Measurements from ENCODE around the gene KRT71. TPM values are rescaled to one million over a fixed set of nuclear protein-coding genes. Genes with fewer than 3 reads are reported as not detected.

KRT71 gene
- total RNA-seq, 1 experiment from 2014 or later, result not detected

- Mint-ChIP-seq H3K27me3 (ENCODE audit: low read depth) (peaks cover 2% of the 10 kb centered on the region; the same call in 1 of the 2 replicates), H3K4me1 (no peaks in the 10 kb centered on the region), H3K4me3 (no peak overlapping the region), H3K27ac (no peak overlapping the region), H3K9me3 (no peaks in the 10 kb centered on the region), H3K36me3 (no peaks in the 10 kb centered on the region)
- TF ChIP-seq, protein P1, sequence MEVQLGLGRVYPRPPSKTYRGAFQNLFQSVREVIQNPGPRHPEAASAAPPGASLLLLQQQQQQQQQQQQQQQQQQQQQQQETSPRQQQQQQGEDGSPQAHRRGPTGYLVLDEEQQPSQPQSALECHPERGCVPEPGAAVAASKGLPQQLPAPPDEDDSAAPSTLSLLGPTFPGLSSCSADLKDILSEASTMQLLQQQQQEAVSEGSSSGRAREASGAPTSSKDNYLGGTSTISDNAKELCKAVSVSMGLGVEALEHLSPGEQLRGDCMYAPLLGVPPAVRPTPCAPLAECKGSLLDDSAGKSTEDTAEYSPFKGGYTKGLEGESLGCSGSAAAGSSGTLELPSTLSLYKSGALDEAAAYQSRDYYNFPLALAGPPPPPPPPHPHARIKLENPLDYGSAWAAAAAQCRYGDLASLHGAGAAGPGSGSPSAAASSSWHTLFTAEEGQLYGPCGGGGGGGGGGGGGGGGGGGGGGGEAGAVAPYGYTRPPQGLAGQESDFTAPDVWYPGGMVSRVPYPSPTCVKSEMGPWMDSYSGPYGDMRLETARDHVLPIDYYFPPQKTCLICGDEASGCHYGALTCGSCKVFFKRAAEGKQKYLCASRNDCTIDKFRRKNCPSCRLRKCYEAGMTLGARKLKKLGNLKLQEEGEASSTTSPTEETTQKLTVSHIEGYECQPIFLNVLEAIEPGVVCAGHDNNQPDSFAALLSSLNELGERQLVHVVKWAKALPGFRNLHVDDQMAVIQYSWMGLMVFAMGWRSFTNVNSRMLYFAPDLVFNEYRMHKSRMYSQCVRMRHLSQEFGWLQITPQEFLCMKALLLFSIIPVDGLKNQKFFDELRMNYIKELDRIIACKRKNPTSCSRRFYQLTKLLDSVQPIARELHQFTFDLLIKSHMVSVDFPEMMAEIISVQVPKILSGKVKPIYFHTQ (CRISPR knock-in tag; IDR thresholded peaks at IDR 0.05), result no peak
- TF ChIP-seq NFATC4 (CRISPR knock-in tag; IDR thresholded peaks at IDR 0.05) (no peak), ZNF232 (CRISPR knock-in tag; IDR thresholded peaks at IDR 0.05) (no peak), RORB (CRISPR knock-in tag; IDR thresholded peaks at IDR 0.05) (no peak), SMAD3 (CRISPR knock-in tag; IDR thresholded peaks at IDR 0.05; ENCODE audit: borderline replicate concordance) (no peak), TEAD4 (CRISPR knock-in tag; IDR thresholded peaks at IDR 0.05) (no peak), IRF2 (CRISPR knock-in tag; IDR thresholded peaks at IDR 0.05; ENCODE audit: borderline replicate concordance, low read depth) (no peak), ZNF281 (CRISPR knock-in tag; IDR thresholded peaks at IDR 0.05) (no peak), SP1 (CRISPR knock-in tag; conservative IDR thresholded peaks at IDR 0.05) (no peak), ZBTB21 (CRISPR knock-in tag; IDR thresholded peaks at IDR 0.05; ENCODE audit: borderline replicate concordance) (no peak), STAT6 (CRISPR knock-in tag; conservative IDR thresholded peaks at IDR 0.05; ENCODE audit: low read depth) (no peak), NFE2L1 (CRISPR knock-in tag; IDR thresholded peaks at IDR 0.05) (no peak), ZNF512 (CRISPR knock-in tag; IDR thresholded peaks at IDR 0.05; ENCODE audit: borderline replicate concordance) (no peak), ZNF317 (CRISPR knock-in tag; IDR thresholded peaks at IDR 0.05; ENCODE audit: borderline replicate concordance, low read depth) (no peak), E2F5 (CRISPR knock-in tag; IDR thresholded peaks at IDR 0.05) (no peak), RELA (CRISPR knock-in tag; IDR thresholded peaks at IDR 0.05; ENCODE audit: borderline replicate concordance) (no peak), ETV6 (CRISPR knock-in tag; IDR thresholded peaks at IDR 0.05) (no peak), AFF4 (CRISPR knock-in tag; IDR thresholded peaks at IDR 0.05; ENCODE audit: borderline replicate concordance) (no peak)
- TF ChIP-seq, protein P2, sequence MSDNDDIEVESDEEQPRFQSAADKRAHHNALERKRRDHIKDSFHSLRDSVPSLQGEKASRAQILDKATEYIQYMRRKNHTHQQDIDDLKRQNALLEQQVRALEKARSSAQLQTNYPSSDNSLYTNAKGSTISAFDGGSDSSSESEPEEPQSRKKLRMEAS (CRISPR knock-in tag; IDR thresholded peaks at IDR 0.05), result no peak
- TF ChIP-seq, protein P3, sequence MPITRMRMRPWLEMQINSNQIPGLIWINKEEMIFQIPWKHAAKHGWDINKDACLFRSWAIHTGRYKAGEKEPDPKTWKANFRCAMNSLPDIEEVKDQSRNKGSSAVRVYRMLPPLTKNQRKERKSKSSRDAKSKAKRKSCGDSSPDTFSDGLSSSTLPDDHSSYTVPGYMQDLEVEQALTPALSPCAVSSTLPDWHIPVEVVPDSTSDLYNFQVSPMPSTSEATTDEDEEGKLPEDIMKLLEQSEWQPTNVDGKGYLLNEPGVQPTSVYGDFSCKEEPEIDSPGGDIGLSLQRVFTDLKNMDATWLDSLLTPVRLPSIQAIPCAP (CRISPR knock-in tag; IDR thresholded peaks at IDR 0.05), result no peak
- POLR2A ChIA-PET, result no interaction called here
- no peak for DNase-seq (ENCODE audit: low spot score)
- CTCF ChIA-PET, result interaction anchor here (0.7 to 2.7 kb wide), 4 partner anchors 10 to 318 kb away, joined by 3 to 10 read pairs (median 5); no protein-coding TSS in a partner anchor
- ATAC-seq, result no peak
Measured at GRCh38 chr12:52552055-52552454, 890 bp downstream of the KRT71 start.

Measured in WTC11 (cell line).